T-helper 2 cell treated with Interferon-gamma antibody and Interleukin-4, amounts not matched to agents 5 μg/mL and 100 μg/mL, for 36 hours (primary cell): ENCODE measurements around the gene OR51B2.

ENCODE experiments used
- DNase-seq: peaks from one replicate; pipeline ENCODE4 v3.0.0; 2021; ENCODE audit warnings: low spot score
- H3K27ac Mint-ChIP-seq: one replicate; pipeline ENCODE4 v1.8.0; 2021; ENCODE audit warnings: mild to moderate bottlenecking, mixed read lengths
- H3K27me3 Mint-ChIP-seq: one replicate; pipeline ENCODE4 v1.8.0; 2021; ENCODE audit warnings: low read depth, mixed read lengths
- H3K36me3 Mint-ChIP-seq: one replicate; pipeline ENCODE4 v1.8.0; 2021; ENCODE audit warnings: low read depth, mixed read lengths
- H3K4me1 Mint-ChIP-seq: one replicate; pipeline ENCODE4 v1.8.0; 2021; ENCODE audit warnings: low read depth, mixed read lengths
- H3K4me3 Mint-ChIP-seq: one replicate; pipeline ENCODE4 v1.8.0; 2022; ENCODE audit warnings: mild to moderate bottlenecking, moderate library complexity, mixed read lengths
- H3K9me3 Mint-ChIP-seq: one replicate; pipeline ENCODE4 v1.8.0; 2021; ENCODE audit warnings: mixed read lengths

OR51B2 gene

GRCh38 chr11:5283882-5284281 lies 40.2 kb downstream of the OR51B2 start:
- Mint-ChIP-seq H3K4me1 (peaks cover 4% of the 10 kb centered on the region), H3K9me3 (no peaks in the 10 kb centered on the region), H3K27ac (no peak overlapping the region), H3K27me3 (no peaks in the 10 kb centered on the region), H3K36me3 (no peaks in the 10 kb centered on the region), H3K4me3 (no peak overlapping the region)
- DNase-seq: no peak

- DNase-seq: no peak
- Mint-ChIP-seq H3K4me1 (peaks cover 4% of the 10 kb centered on the region), H3K36me3 (no peaks in the 10 kb centered on the region), H3K27me3 (no peaks in the 10 kb centered on the region), H3K9me3 (no peaks in the 10 kb centered on the region), H3K27ac (no peak overlapping the region), H3K4me3 (no peak overlapping the region)
These were observed 41.0 kb downstream of the OR51B2 start for GRCh38 chr11:5283086-5283485.

GRCh38 chr11:5282628-5283027 lies 41.5 kb downstream of the OR51B2 start:
- no peaks in the 10 kb centered on the region for H3K36me3 Mint-ChIP-seq

GRCh38 chr11:5281596-5281995 lies 42.5 kb downstream of the OR51B2 start:
- H3K27ac Mint-ChIP-seq: no peak overlapping the region
- H3K9me3 Mint-ChIP-seq: no peaks in the 10 kb centered on the region
- no peaks in the 10 kb centered on the region for H3K27me3 Mint-ChIP-seq
- H3K4me1 Mint-ChIP-seq: peaks cover 4% of the 10 kb centered on the region
- no peak overlapping the region for H3K4me3 Mint-ChIP-seq
- no peaks in the 10 kb centered on the region for H3K36me3 Mint-ChIP-seq
- DNase-seq: no peak

More at GRCh38 chr11:5282628-5283027, 41.5 kb downstream of the OR51B2 start:
- no peak overlapping the region for H3K4me3 Mint-ChIP-seq
- no peak overlapping the region for H3K27ac Mint-ChIP-seq
- no peaks in the 10 kb centered on the region for H3K9me3 Mint-ChIP-seq
- H3K27me3 Mint-ChIP-seq: no peaks in the 10 kb centered on the region
- H3K4me1 Mint-ChIP-seq: peaks cover 4% of the 10 kb centered on the region
- no peak for DNase-seq

- H3K36me3 Mint-ChIP-seq: no peaks in the 10 kb centered on the region
- peak; percentile 25 for DNase-seq
- peaks cover 4% of the 10 kb centered on the region for H3K4me1 Mint-ChIP-seq
- no peaks in the 10 kb centered on the region for H3K9me3 Mint-ChIP-seq
- H3K27me3 Mint-ChIP-seq: no peaks in the 10 kb centered on the region
- no peak overlapping the region for H3K27ac Mint-ChIP-seq
- no peak overlapping the region for H3K4me3 Mint-ChIP-seq
These were observed 43.5 kb downstream of the OR51B2 start for GRCh38 chr11:5280582-5281102.

GRCh38 chr11:5279471-5280090 lies 44.5 kb downstream of the OR51B2 start:
- H3K9me3 Mint-ChIP-seq: no peaks in the 10 kb centered on the region
- peaks cover 4% of the 10 kb centered on the region for H3K4me1 Mint-ChIP-seq
- no peaks in the 10 kb centered on the region for H3K36me3 Mint-ChIP-seq
- H3K27me3 Mint-ChIP-seq: no peaks in the 10 kb centered on the region
- no peak overlapping the region for H3K27ac Mint-ChIP-seq
- no peak overlapping the region for H3K4me3 Mint-ChIP-seq
- no peak for DNase-seq

GRCh38 chr11:5277807-5278382 lies 46.2 kb downstream of the OR51B2 start:
- H3K9me3 Mint-ChIP-seq: no peaks in the 10 kb centered on the region
- peaks cover 4% of the 10 kb centered on the region for H3K4me1 Mint-ChIP-seq
- no peak overlapping the region for H3K4me3 Mint-ChIP-seq
- no peak overlapping the region for H3K27ac Mint-ChIP-seq
- no peaks in the 10 kb centered on the region for H3K27me3 Mint-ChIP-seq
- DNase-seq: no peak
- no peaks in the 10 kb centered on the region for H3K36me3 Mint-ChIP-seq

GRCh38 chr11:5276697-5277096 lies 47.4 kb downstream of the OR51B2 start:
- DNase-seq: no peak
- Mint-ChIP-seq H3K4me1 (peaks cover 4% of the 10 kb centered on the region), H3K27me3 (no peaks in the 10 kb centered on the region), H3K27ac (no peak overlapping the region), H3K4me3 (no peak overlapping the region), H3K9me3 (no peaks in the 10 kb centered on the region), H3K36me3 (no peaks in the 10 kb centered on the region)

- no peak overlapping the region for H3K27ac Mint-ChIP-seq
- H3K4me1 Mint-ChIP-seq: peaks cover 1% of the 10 kb centered on the region
- no peaks in the 10 kb centered on the region for H3K27me3 Mint-ChIP-seq
- no peaks in the 10 kb centered on the region for H3K9me3 Mint-ChIP-seq
- no peak overlapping the region for H3K4me3 Mint-ChIP-seq
- no peaks in the 10 kb centered on the region for H3K36me3 Mint-ChIP-seq
- no peak for DNase-seq
These were observed 48.6 kb downstream of the OR51B2 start for GRCh38 chr11:5275369-5276110.

- H3K4me3 Mint-ChIP-seq: no peak overlapping the region
- no peak overlapping the region for H3K27ac Mint-ChIP-seq
- H3K4me1 Mint-ChIP-seq: no peaks in the 10 kb centered on the region
- no peaks in the 10 kb centered on the region for H3K9me3 Mint-ChIP-seq
- H3K36me3 Mint-ChIP-seq: no peaks in the 10 kb centered on the region
- DNase-seq: no peak
- no peaks in the 10 kb centered on the region for H3K27me3 Mint-ChIP-seq
These were observed 49.7 kb downstream of the OR51B2 start for GRCh38 chr11:5274395-5274794.
